CD4-positive, alpha-beta T cell treated with Interferon gamma for 1 hour (primary cell): ENCODE data around the gene PNLDC1.
"Not testable (repeated sequence)": the region's sequence is repeated elsewhere in the genome, so short reads cannot be mapped to it uniquely, and the experiment has no call there.

ENCODE experiments used
- DNase-seq: peaks from one replicate; pipeline ENCODE4 v3.0.0-alpha.2; 2020

PNLDC1 gene

GRCh38 chr6:159788276-159788675 lies 11.8 kb upstream of the PNLDC1 start:
- DNase-seq: no peak

- DNase-seq: no peak
These were observed 11.2 kb upstream of the PNLDC1 start for GRCh38 chr6:159788753-159789376.

DNA sequence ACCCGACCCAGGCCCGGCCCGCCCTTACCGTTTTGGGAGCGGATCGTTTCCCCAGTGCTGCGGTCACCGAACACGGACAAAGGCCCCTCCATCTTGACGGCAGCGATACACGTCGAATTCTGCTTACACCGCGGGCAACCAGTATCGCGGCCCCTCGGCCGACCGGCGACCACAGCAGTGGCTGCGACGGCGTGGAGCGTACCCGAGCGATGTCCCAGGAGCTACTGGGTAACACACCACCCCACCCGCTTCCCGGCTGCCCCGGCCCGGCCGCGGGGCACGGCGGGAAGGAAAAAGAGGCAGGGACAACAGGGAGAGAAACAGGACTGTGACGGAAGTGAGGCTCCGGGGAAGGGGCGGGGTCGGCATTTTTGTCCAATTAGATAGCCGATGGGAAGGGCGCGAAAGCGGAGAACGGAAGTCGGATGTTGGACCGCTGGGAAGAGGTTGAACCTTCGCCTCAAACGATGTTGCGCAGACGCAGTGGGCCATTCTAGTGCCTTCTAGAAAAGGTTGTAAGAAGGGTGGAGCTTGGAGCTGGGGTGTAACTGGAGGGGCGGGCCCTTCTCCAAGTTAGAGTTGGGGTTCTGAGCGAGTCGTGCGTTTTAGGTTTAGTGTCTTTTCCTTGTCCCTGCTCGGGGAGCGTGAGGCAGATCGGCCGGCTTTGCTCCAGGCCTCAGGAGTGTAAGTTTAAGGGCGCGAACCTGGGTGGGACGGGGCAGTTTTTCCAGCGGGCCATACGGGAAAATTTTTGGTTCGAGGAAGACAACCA lies 10.5 kb upstream of the PNLDC1 start, which contains the start of gene TCP1:
Gene TCP1, minus strand, starts transcription at position 226 of the 772 bp plus-strand sequence. Its CDS starts 134 bp downstream, at position 92.
- peak; percentile 99 for DNase-seq

GRCh38 chr6:159790149-159790955 lies 9.7 kb upstream of the PNLDC1 start, which contains the start of gene MRPL18:
TSS of gene MRPL18 (plus strand) at chr6:159790467. CDS start at chr6:159790588, 121 bp downstream.
- DNase-seq: peak; percentile 90

DNA sequence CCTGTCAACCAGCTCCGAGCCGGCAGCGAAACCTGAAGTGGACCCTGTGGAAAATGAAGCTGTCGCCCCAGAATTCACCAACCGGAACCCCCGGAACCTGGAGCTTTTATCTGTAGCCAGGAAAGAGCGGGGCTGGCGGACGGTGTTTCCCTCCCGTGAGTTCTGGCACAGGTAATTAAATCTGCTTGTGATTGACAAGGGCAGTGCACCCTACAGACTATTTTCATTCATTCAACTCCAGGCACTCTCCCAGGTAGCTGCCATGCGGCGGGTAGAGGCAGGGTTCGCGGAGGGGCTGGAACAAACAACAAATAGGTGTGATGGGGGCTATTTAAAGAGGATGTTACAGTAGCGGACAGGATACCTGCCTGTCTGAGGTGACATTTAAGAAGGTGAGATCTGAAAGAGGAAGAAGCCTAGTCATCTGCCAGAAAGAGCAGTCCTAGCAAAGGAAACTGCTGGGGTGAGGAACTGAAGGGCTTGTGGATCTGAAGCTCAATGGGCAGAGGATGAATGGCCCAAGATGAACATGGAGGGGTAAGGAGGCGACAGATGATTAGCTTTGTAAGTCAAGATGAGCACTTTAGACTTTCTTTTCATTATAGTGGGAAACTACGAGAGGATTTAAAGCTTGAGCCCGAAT lies 9.0 kb upstream of the PNLDC1 start:
- DNase-seq: no peak

- not testable (repeated sequence) for DNase-seq
These were observed 5.1 kb upstream of the PNLDC1 start for GRCh38 chr6:159794976-159795375.

- no peak for DNase-seq
These were observed 2.5 kb upstream of the PNLDC1 start for GRCh38 chr6:159797554-159797953.

DNA sequence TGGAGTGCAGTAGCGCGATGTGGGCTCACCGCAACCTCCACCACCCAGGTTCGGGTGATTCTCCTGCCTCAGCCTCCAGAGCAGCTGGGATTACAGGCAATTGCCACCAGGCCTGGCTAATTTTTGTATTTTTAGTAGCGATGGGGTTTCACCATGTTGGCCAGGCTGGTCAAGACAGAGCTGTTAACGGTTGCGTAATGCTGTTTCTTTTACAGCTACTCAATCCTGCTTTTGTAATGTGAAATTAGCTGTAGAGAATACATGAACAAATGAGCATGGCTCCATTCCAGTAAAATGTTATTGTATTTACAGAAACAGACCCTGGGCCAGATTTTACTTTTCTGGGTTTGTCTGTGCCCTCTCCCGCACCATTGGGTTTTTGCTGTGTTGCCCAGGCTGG lies 1.9 kb downstream of the PNLDC1 start:
- no peak for DNase-seq

GRCh38 chr6:159804504-159804903 lies 4.4 kb downstream of the PNLDC1 start:
- no peak for DNase-seq

- DNase-seq: no peak
These were observed 5.5 kb downstream of the PNLDC1 start for GRCh38 chr6:159805440-159806020.

DNA sequence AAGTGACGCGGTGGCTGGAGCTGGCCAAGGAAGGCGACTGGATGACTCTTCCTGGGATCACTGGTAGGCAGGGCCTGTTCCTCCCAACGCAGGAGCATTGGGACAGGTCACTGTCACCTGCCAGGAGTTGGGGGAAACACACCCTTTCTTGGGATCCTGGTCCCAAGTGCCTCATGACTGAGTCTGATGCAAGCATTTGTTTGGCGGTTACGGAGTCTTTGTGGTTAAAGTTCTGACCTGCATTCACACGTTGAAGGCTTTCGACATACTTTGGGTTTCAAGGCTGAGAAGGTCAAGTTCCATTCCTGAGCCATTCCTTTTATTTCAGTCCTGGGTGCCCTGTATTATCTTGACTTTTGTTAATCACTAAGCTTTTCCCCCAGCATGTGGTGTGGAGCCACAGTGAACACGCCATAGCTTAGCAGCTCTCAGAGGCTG lies 6.0 kb downstream of the PNLDC1 start:
- no peak for DNase-seq

- DNase-seq: no peak
These were observed 7.2 kb downstream of the PNLDC1 start for GRCh38 chr6:159807150-159807858.

DNA sequence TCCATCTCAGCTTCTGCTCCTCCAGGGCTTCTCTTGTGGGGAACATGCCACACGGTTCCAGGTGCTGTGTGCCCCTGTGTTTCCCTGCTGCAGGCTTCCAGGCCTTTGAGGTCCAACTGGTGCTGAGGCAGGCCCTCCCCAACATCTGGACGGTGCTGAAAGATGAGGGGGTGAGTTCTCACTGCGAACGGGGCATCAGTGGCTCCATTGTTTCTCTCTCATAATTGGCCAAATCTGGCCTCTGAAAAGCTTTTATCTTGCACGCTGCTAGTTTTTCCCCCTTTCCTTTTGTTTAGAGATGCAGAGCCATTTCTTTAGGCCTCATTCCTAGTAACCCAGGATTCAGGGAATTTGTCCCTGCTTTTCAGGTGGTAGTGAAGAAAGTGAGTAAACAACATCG lies 8.6 kb downstream of the PNLDC1 start:
- no peak for DNase-seq

DNA sequence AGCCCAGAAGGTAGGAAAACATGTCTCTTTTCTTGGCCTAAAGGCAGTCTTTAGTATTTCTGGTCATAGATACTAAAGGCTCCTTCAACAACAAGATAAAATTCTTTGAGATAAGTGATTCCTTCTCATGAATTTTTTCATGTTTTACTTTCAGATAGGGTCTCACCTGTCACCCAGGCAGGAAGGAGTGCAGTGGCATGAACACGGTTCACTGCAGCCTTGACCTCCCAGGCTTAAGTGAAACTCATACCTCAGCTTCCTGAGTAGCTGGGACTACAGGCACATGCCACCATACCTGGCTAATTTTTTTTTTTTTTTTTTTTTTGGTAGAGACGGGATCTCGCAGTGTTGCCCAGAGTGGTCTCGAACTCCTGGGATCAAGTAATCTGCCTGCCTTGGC lies 9.1 kb downstream of the PNLDC1 start:
- no peak for DNase-seq

GRCh38 chr6:159813781-159814180 lies 13.7 kb downstream of the PNLDC1 start:
- no peak for DNase-seq

GRCh38 chr6:159815410-159815809 lies 15.3 kb downstream of the PNLDC1 start:
- no peak for DNase-seq

GRCh38 chr6:159816775-159817174 lies 16.7 kb downstream of the PNLDC1 start:
- not testable (repeated sequence) for DNase-seq

DNA sequence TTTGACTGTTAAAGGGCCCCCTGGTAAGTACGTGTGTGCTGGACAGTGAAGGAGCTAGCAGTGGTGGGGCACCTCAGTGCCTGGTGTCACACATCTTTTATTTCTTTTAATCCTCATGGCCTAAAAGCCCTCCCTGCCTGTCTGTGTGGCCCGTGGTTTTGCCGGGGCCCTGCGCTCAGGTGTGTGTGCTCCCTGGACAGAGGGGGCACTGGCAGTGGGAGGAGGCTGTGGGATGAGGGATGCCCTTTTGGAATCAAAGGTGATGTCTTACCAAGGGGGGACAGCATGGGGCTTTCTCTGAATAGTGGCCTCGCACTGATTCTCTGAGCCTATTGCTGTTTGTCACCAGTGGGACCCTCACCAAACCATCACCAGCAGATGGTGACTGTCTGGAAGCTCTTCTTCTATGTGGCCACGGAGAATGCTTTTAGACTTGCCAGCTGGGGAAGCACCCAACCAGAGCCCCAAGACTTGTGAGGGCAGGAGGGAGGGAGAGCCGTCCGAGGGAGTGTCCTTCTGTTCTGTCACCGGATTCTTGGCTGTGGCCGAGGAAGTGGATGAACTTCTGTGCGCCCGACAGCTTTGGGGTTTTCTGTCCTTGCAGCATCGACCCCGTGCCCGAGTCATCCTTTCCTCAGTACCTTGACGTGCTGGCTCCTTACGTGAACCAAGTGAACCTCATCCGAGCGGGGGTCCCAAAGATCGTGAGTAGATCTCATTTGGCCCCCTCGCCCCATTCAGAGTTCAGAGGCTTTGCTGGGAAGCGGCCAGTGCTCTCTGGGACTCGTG lies 18.1 kb downstream of the PNLDC1 start:
- peak; percentile 5 for DNase-seq

GRCh38 chr6:159819098-159819497 lies 19.0 kb downstream of the PNLDC1 start:
- no peak for DNase-seq

DNA sequence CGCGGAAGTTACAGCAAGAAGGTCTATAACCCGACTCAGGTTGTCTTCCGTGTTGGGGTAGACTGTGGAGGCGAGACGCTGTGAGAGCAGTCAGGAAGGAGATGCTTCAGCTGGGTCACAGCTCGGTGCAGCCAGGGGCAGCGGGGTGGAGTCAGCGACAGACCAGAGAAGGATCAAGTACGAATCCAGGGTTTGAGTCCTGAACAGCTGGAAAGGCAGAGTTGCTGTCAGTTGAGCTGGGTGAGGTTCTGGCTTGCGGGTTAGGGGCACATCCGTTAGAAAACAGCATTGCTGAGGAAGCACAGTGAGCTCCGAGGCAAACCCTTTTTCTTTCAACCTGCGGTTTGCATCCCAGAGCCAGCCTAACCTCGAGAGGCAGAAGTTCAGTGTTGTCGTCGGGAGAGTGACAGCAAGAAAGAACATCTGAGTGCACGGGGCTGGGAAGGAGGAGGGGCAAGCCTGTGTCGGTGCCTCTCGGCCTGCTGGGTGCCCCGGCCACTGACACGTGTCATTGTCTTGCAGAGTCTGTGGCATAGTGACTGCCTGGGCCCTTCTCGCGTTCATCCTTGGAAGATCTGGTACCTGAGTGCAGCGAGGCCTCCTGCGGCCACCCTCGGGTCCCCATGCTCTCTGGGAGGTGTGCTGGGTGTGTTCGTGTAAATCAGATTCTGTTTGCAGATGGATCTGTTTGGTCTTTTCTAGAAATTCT lies 20.0 kb downstream of the PNLDC1 start:
- DNase-seq: peak; percentile 27
